Heart right ventricle (tissue), 16 donors: ENCODE results near the gene TBC1D22A. TPM values are rescaled to one million over a fixed set of nuclear protein-coding genes. Genes with fewer than 3 reads are reported as not detected.

Experiments
- ATAC-seq, 8 donors: fragments of 200-7000 bp; cut with Tn5 transposase; one replicate each; pipeline ENCODE4 v1.9.1; 2020; ENCODE audit warnings: mild to moderate bottlenecking in 8 of 8, moderate library complexity in 8 of 8, moderate number of reproducible peaks in 1 of 8
- DNase-seq, 2 donors: peaks; one replicate each; pipeline ENCODE4 v3.0.0-alpha.2; 2020
- H3K27ac ChIP-seq, 10 donors: fragments of 200-600 bp; sonication (generic) in 2 of 10; one replicate each; pipeline versions ENCODE4 v1.5.0 to v1.8.0; 2020 to 2022; ENCODE audit warnings: mild to moderate bottlenecking in 3 of 10
- H3K27me3 ChIP-seq, 7 donors: fragments of 200-600 bp; one replicate each; pipeline ENCODE4 v1.8.0; 2021 to 2022; ENCODE audit warnings: mild to moderate bottlenecking in 2 of 7
- H3K36me3 ChIP-seq, 9 donors: fragments of 200-600 bp; sonication (generic) in 1 of 9; one replicate each; pipeline versions ENCODE4 v1.5.0 to v1.8.0; 2020 to 2022; ENCODE audit warnings: mild to moderate bottlenecking in 2 of 9
- H3K4me1 ChIP-seq, 9 donors: fragments of 200-600 bp; sonication (generic) in 1 of 9; one replicate each; pipeline versions ENCODE4 v1.5.0 to v1.8.0; 2020 to 2022; ENCODE audit warnings: mild to moderate bottlenecking in 4 of 9
- H3K4me3 ChIP-seq, 10 donors: fragments of 200-600 bp; sonication (generic) in 2 of 10; one replicate each; pipeline versions ENCODE4 v1.5.0 to v1.8.0; 2020 to 2022; ENCODE audit warnings: mild to moderate bottlenecking in 7 of 10, moderate library complexity in 2 of 10
- H3K9me3 ChIP-seq, 11 donors: fragments of 200-600 bp in 10 of 11; sonication (generic) in 2 of 11; one replicate each; pipeline versions ENCODE4 v1.5.0 to v1.8.0; 2013 to 2022; ENCODE audit warnings: mild to moderate bottlenecking in 2 of 11, control low read depth in 1 of 11, moderate library complexity in 1 of 11
- CTCF ChIP-seq, 9 donors: fragments of 200-600 bp; sonication (generic) in 2 of 9; IDR thresholded peaks; one replicate each; pipeline versions ENCODE4 v1.5.0 to v1.8.0; 2021 to 2022; ENCODE audit warnings: antibody characterized with exemption in 9 of 9, mild to moderate bottlenecking in 5 of 9, moderate library complexity in 1 of 9
- WGBS, 2 donors: extraction: QIAGEN DNeasy Blood & Tissue Kit; methylation state at CpG; one replicate each; pipeline ENCODE4 v1.1.7; 2013; ENCODE audit warnings: inconsistent platforms in 1 of 2; 5-methylcytosine and 5-hydroxymethylcytosine counted together
- intact Hi-C, 10 donors: fragments of 100-400 bp; cut with DNase I; formaldehyde crosslinking; loops; one replicate each; pipeline versions ENCODE4 v1.11.1 to v1.14.2; 2022
- polyA plus RNA-seq, 2 donors: library from polyadenylated mRNA; stranded (reverse); fragments of 200-250 nt; gene quantifications; one replicate each; pipeline ENCODE4 v1.2.3, GENCODE V29; 2013
- total RNA-seq, 10 donors: library from RNA; stranded (reverse); fragmentation: NEBNext Ultra II Directional in 3 of 10; extraction: Animal tissue kit (Norgen Biotek cat#: 25700) in 3 of 10; gene quantifications; one replicate each; pipeline versions ENCODE4 v1.2.1 to v1.2.4, GENCODE V29; 2021 to 2023
- donor health status: Arrhythmogenic right ventricular cardiomyopathy.
- donor health status: ischemic (EF 13 %, LVEDD 7.1; RV severe dilation, severe dysfunction).
- donor health status: healthy with polysubstance abuse.
- donor health status: DM: no; HTN: yes; CAD: no.
- donor health status: DM: no; HTN: no; CAD: no.
- donor health status: ischemic (EF 25% LVEDD 6.9; RV normal size, moderate dysfunction).
- donor health status: ischemic (EF 25% LVEDD 5.7; RV mildly dilated, moderate dysfunction).
- donor health status: healthy.
- donor health status: DM: yes; HTN: yes; CAD: no.
- donor health status: Ischemic cardiomyopathy.
- donor health status: ischemic (EF 35%, LVEDD 5.7; RV mildly dilated, moderate dysfunction).
- donor health status: nonischemic (EF 11% LVEDD 7.7; RV severe dilation, severe dysfunction).
- donor health status: DM: yes; HTN: yes; CAD: no.
- donor health status: PGD.
- donor health status: ischemic (EF 29% LVEDD 5.4; RV normal size, mild dysfunction).
- donor health status: nonischemic (EF 23%, LVEDD 6.1; RV moderate dilation, normal function).

TBC1D22A gene
- total and polyA plus RNA-seq, 12 donors: 7.2 to 27.9 (median 17.9) TPM

DNA sequence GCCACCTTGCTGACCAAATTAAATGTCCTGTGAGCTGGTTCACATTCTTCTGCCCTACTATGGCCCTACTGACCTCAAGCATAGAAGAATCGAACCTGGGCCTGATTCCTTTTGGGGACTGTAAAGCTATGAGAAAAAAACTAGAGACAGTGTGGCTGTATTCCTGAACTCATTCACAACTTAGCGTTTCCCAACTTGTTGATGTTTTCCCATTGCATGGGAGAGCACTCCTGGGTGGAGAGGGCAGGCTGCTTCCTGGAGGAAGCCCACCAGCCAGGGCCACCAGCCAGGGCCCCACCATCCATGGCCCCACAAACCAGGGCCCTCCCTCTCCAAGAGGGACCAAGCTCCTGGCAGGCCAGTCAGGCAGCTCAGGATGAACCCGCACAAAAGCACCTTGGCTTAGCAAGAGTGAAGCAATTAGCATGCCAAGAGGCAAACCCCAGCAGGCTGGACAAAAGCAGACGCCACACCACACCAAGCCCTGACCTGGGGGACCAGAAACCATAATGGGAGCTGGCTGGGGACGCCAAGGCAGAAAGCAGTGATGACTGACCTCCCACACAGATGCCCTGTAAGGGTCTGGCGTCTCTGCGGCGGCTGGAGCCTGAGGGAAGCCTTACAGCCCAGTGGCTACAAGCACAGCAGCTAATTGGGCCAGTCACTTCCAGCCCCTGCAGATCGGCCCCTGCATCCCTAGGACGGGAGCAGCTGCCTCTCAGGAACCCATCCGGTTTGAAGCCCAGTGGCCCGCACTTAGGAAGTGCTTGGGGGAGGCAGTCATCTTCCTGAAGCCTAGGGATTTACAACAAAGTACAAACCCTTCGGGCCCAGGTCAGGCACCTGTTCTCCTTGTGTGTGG, 26.5 kb upstream of the TBC1D22A start:
- peak in 3 of 8 donors; percentile 7 to 28 (median 12) for ATAC-seq
- TF ChIP-seq CTCF (IDR thresholded peaks at IDR 0.05): no peak
- intact Hi-C loops: loop anchor here in 6 of 10 donors (5.0 to 10.0 kb wide), 4 partner anchors 159 to 381 kb away; no protein-coding TSS in a partner anchor
- no peaks in the 10 kb centered on the region for H3K27me3 ChIP-seq
- peak overlapping the region; percentile 51 to 99 (median 98) for H3K27ac ChIP-seq
- H3K9me3 ChIP-seq: no peaks in the 10 kb centered on the region
- peak overlapping the region; percentile 57 to 99 (median 92) for H3K4me3 ChIP-seq
- WGBS, 2 donors: 25 to 38% methylated on average over 13 of the region's 13 CpGs
- peaks cover 0 to 20% (median 0%) of the 10 kb centered on the region in 9 donors for H3K36me3 ChIP-seq
- H3K4me1 ChIP-seq: peaks cover 40 to 91% (median 86%) of the 10 kb centered on the region in 9 donors
- no peak for DNase-seq

DNA sequence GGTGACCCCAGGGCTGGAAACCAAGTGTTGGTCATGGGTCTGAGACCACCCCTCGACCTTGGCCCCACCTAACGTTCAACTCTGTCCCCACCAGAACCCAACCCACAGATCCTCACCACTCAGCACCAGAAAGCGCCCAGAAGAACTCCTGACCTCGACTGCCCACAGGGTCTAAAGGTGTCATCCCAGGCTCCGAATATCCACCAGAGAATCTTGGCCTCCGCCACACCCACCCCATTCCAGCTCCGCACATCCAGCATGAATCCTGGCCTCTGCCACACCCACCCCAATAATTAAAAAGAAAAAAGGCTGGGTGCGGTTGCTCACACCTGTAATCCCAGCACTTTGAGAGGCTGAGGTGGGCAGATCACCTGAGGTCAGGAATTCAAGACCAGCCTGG, 25.7 kb upstream of the TBC1D22A start:
- peak overlapping the region; percentile 57 to 99 (median 92) for H3K4me3 ChIP-seq
- intact Hi-C loops: loop anchor here in 6 of 10 donors (5.0 to 10.0 kb wide), 4 partner anchors 159 to 382 kb away; no protein-coding TSS in a partner anchor
- no peaks in the 10 kb centered on the region for H3K27me3 ChIP-seq
- WGBS, 2 donors: 42 to 50% methylated on average over 8 of the region's 8 CpGs
- no peaks in the 10 kb centered on the region for H3K9me3 ChIP-seq
- peaks cover 37 to 91% (median 83%) of the 10 kb centered on the region in 9 donors for H3K4me1 ChIP-seq
- H3K36me3 ChIP-seq: peaks cover 0 to 12% (median 0%) of the 10 kb centered on the region in 9 donors
- peak overlapping the region; percentile 96 to 99 (median 98) for H3K27ac ChIP-seq
- TF ChIP-seq CTCF (IDR thresholded peaks at IDR 0.05): no peak
- no peak for DNase-seq
- ATAC-seq: no peak

DNA sequence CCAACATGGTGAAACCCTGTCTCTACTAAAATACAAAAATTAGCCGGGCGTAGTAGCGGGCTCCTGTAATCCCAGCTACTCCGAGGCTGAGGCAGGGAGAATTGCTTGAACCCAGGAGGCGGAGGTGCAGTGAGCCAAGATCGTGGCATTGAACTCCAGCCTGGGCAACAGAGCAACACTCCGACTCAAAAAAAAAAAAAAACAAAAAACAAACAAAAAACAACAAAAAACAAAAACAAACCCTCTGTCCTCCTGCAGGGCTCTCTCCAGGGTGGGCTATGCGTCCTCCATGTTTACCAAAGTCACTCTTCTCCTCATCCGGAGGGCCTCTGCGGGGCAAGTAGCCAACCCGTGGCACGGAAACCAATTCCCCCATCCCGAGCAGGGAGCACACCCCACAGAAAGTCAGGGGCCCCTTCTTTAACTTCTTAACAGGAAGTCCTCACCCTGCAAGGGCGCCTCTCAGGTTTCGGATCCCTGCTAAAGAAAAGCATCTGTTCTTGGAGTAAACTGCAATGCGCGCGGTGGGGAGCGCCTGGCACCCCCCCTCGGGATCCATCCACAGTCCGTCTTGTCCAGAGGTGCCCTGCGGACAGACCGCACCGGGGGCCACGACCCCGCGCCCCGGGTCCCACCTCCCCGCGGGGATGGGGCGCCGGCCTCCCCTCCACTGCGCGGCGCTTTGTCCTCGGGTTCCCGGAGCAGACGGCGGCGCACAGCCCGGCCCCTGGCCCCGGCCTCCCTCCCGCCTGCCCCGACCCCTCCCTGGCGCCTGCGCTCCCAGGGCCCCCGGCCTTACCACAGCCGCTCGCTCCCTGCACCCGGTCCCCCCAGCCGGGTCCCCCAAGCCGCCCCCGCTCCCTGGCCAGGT, 25.1 kb upstream of the TBC1D22A start:
- peak overlapping the region; percentile 96 to 99 (median 98) for H3K27ac ChIP-seq
- no peaks in the 10 kb centered on the region for H3K27me3 ChIP-seq
- ATAC-seq (peak in 3 of 8 donors; percentile 5 to 35 (median 11)), DNase-seq (peak in 1 of 2 donors; percentile 48)
- H3K9me3 ChIP-seq: no peaks in the 10 kb centered on the region
- peaks cover 0 to 8% (median 0%) of the 10 kb centered on the region in 9 donors for H3K36me3 ChIP-seq
- peak in 2 of 9 donors; percentile 16 to 23 for TF ChIP-seq CTCF (IDR thresholded peaks at IDR 0.05)
- intact Hi-C loops: loop anchor here in 6 of 10 donors (5.0 to 10.0 kb wide), 4 partner anchors 160 to 383 kb away; no protein-coding TSS in a partner anchor
- WGBS, 2 donors: 3 to 4% methylated on average over 46 to 53 of the region's 53 CpGs
- peak overlapping the region; percentile 57 to 99 (median 92) for H3K4me3 ChIP-seq
- H3K4me1 ChIP-seq: peaks cover 31 to 91% (median 76%) of the 10 kb centered on the region in 9 donors
